HG02610 (cell line): ENCODE data around the gene PAEP.

Source experiments
- ATAC-seq: cut with Tn5 transposase; IDR thresholded peaks from one replicate; pipeline ENCODE4 v1.9.1; 2021; ENCODE audit warnings: mild to moderate bottlenecking, moderate library complexity; ENCODE audit not compliant: unreplicated experiment

PAEP gene

DNA sequence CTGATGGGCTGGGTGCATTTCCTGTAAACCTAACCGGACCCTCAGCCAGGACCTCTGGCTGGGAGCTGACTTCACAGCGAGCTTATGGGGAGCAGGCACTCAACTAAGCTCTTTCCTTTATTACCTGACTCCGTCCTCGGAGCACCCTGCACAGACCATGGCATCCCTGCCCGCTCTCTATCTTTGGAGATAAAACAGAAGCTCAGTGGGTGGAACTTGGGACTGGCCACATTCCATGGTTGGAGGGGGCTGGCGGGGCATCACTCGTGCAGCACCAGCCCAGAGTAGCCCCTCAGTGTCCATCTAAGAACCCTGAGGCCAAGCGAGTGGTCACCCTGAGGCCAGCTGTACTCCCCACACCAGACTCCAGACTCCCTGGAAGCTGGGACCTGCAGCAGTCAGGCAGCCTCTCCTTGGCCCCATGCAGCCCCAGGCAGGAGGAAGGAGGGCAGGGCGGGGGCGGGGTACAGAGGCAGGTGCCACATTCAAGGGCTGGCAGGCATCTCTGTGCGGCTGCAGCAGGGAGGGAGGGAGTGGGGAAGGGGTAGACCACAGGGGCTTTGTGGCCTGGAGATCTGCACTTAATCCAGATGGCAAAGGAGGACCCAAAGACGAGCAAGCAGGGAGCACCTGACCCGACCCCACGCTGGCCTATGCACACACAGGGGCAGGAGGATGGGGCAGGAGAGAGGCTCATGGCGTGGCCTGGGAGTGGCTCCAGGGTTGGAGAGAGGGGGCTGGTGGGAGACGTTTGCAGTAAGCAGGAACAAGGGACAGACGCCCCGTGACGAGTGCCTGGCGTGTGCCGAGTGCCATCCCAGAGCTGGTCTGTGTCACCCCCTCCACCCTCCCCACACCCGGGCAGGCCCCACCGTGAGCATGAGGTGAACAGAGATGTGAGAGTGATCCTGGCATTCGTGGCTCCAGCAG is 51.7 kb downstream of the PAEP start:
- no peak for ATAC-seq

DNA sequence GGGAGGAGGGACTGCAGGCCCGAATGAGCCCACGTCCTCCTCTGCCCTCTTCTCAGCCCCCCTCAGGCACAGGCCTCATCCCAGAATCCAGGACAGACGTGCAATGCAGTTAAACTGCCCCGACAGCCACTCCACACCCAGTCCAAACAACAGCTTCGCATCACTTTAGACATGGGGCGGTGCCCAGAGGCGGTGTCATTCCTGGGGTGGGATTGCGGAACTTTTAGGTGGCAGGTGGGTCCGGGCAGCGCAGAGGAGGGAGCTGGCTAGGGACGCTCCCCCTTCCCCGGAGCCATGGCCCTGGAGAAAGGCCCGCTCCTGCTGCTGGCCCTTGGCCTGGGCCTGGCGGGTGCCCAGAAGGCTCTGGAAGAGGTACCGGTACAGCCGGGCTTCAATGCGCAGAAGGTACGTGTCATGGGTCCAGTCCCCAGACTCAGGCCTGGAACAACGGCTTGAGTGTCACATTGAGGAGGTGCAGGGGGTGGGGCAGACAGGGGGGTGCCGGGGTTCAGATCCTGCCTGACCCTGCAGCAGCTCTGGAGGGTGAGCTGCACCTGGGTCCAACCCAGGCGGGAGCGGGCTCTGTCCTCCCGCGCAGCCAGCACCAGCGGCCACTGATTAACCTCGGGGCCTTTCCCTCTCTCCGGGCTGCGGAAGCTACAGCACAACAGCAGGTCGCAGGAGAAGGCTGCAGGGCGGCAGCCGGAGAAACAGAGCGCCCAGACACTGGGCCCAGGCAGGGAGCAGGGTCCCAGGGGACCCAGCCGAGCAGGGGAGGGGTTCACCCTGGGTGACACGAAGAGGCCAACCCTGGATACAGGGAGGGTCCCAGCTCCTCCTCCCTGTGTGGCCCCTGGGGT is 52.6 kb downstream of the PAEP start:
- no peak for ATAC-seq

DNA sequence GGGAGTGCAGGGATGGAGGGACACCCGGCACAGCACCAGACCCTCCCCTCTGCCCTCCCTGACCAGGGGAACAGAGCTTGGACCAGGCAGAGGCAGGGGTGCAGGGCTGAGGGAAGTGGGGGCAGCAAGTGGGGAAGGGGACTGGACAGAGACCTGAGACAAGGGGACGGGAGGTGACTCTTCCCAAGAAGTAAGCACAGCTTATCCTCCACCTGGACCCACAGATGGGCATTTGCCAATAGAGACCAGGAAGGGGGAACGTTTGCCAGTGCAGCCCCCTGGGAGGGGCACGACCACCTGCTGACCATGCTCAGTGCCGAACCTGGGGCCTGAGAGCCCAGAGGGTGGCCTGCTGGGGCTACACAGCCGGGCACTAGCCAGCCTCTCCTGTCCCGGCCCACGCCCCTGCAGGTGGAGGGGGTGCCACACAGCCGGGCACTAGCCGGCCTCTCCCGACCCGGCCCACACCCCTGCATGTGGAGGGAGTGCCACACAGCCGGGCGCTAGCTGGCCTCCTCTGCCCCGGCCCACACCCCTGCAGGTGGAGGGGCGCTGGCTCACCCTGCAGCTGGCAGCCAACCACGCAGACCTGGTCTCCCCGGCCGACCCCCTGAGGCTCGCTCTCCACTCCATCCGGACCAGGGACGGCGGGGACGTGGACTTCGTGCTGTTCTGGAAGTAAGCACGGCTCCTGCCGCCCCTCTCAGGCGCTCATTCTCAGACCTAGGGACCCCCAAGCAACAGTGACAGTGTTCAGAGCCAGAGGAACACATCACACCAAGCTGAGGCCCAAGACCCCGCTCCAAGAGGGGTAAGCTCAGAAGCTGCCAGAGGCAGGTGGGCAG is 53.5 kb downstream of the PAEP start:
- ATAC-seq: no peak

DNA sequence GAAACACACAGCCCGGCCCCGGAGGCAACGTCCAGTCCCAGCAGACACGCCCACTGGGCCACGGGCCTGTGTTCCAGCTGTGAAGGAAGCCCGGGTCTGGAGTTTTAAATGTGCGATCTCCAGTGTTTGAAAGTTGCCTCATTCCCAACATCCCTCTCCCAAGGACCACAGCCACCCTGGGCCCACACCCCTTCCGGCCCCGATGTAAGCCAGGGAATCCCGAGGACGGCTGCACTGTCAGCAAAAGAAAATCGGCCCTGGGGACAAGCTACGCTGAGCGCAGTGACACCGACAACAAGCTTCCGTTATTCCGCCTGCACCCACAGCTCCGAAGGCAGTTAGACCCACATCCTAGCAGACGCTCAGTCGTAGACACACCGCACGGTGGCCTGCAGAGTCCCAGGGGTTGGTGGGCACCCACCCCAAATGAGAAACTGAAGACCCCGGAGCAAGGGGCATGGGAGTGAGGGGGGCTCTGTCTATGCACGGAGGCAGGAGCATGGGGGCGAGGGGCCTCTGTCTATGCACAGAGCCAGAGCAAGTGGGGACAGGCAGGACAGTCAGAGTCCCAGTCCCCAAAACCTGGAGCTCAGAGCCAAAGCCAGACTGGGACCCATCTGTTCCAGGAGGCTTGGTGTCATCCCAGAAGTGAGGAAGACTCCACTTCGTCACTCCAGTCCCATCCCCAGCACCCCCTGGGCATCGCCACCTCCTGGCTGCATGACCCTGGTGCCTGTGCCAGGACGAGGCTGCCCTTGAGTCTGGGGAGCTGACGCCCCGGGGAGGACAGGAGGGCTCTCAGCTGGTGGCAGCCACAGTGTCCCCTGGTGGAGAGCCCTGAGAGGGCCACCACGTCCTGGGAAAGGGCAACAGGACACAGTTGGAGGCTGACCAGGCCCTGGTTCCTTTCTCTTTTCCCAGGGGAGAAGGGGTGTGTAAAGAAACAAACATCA is 54.4 kb downstream of the PAEP start:
- ATAC-seq: no peak
